Activated CD4-positive, CD25-positive, alpha-beta regulatory T cell treated with anti-CD3 and anti-CD28 coated beads, Interleukin-2, amount 50 U/mL, for 72 hours (primary cell): Measurements from ENCODE around the gene SUGCT.
"Not testable (repeated sequence)": the region's sequence is repeated elsewhere in the genome, so short reads cannot be mapped to it uniquely, and the experiment has no call there.

Experiments used
- DNase-seq: peaks from one replicate; pipeline ENCODE4 v3.0.0; 2021

The SUGCT gene

GRCh38 chr7:40332516-40332915 is 197.7 kb downstream of the SUGCT start:
- DNase-seq = no peak

DNA sequence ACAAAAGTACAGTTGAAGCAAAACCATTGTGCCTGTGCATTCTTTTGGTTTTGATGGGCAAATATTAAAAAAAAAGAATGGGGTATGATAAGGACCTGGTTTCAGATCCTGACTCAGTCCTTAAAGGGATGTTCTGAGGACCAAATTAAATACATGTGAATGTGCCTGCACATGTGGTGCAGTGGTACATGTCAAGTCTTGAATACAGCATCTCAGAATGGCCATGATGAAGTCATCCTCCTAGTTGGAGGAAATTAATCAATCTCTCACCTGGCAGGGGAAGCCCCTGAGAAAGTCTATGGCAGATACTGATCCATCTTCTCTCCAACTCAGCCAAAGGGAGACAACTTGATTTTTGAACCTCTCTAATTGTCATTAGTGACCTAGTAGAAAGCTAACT is 207.0 kb downstream of the SUGCT start:
- no peak for DNase-seq

DNA sequence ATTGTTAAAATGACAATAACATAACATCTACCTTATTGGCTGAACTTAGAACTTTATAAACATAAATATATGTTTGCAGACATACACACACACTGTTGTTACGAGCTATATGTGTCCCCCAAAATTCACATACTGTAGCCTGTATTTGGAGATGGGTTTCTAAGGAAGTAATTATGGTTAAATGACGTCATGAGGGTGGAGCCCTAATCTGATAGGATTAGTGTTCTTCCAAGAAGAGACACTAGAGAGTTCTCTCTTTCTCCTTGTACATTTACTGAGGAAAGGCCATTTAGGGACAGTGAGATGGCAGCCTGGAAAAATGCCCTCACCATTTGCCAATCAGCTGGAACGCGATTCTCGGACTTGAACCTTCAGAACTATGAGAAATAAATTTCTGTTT is 211.7 kb downstream of the SUGCT start:
- no peak for DNase-seq

DNA sequence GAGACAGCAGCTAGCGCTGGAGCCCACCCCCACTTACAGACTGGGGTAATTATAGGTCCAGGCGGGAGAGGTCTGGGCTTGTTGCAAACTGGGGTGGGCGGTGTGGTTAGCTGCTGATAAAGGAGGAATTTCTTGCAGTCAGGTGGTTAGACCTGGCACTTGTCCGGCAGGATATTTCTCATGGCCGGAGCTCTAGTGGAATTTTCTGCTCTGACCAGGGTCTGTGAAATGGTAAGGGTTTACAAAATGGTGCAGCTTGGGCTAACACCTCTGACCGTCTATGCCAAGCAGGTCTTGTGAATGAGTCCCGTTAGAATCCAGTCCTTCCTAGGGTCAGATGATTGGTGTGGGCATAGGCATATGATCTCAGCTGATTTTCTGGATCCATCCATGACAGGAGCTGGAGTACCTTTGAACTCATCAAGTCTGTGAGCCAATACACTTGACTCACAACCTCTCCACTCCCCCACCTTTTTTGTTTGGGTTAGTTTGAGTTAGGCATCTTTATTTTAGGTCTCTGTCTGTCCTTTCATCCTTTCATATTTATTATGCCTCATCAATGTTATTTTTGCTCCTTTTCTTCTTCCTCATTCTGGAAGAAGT is 213.4 kb downstream of the SUGCT start:
- no peak for DNase-seq

DNA sequence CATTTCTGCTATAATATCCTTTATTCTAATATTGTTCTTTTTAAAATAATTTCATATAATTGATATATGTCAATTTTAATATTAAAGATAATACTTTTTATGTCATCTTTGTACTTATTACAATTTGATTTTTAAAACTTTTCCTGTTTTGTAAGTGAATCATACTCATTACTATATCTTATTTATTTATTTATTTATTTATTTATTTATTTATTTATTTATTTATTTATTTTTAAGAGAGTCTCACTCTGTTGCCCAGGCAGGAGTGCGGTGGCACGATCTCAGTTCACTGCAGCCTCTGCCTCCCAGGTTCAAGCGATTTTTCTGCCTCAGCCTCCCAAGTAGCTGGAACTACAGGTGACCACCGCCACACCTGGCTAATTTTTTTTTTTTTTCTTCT is 215.3 kb downstream of the SUGCT start:
- DNase-seq = no peak

DNA sequence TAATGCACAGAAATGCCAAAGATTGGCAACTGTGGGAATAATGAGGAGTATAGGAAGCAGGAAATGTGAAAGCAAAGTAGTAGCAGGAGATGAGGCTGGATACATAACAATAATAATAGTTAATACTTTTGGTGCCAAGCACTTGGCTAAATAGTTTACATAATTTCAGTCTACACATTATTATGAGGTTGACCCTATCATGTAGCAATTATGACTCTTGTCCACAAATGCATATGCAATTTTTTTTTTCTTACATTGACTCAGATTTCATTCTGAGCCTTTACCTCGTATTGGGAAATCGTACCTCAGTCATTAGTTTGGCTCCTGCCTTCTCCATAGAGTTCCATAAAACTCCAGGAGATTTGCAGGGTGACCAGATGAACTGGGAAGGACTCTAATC is 219.9 kb downstream of the SUGCT start:
- DNase-seq = no peak

GRCh38 chr7:40356312-40356711 is 221.5 kb downstream of the SUGCT start:
- no peak for DNase-seq

- DNase-seq = no peak
Observed at GRCh38 chr7:40356871-40357709, 222.3 kb downstream of the SUGCT start.

GRCh38 chr7:40369641-40370277 is 235.0 kb downstream of the SUGCT start:
- no peak for DNase-seq

DNA sequence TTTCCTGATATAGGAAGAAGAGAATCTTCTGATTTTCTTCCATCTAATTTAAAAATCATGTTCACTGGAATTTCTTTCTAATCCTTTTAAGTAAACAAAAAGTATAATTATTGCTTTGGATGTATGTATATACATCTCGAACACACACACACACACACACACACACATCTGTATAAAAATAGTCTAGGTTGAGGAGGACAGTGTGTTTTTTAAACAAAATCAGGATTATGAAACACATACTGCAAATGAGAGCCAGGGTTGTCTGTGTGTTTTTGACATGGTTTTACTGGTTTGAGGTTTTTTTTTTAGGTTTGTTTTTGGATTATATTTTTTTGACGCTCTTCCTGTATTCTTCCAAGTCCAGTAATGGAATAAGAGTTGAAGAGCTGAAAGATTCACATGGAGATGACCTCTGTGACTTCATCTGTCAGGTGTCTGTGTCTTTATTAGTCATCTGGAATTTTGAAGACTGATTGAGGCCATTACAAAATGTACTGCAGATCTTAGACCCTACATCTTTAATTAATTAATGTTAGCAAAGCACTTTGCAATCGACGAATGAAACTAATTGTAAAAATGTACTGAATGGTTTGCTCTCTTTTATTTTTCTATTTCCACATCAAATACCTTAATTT is 237.1 kb downstream of the SUGCT start:
- DNase-seq = no peak

DNA sequence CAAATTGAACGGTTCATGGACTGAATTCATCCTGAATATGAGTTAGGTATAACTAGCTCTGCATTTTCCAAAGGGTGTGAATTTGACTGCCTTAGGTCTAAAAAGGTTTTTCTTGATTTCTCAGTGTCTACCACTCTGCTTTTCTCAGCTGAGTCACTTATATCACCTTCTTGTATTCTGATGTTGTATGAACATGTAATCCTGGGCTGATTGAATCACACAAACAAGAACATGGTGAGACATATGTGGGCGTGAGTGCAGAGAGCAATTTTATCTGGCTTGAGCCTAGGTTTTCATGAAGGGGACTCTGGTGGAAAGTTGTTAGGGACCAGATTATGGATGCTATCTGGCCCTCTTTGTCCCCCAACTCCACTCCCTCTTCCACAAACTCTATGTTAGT is 239.8 kb downstream of the SUGCT start:
- DNase-seq = no peak

DNA sequence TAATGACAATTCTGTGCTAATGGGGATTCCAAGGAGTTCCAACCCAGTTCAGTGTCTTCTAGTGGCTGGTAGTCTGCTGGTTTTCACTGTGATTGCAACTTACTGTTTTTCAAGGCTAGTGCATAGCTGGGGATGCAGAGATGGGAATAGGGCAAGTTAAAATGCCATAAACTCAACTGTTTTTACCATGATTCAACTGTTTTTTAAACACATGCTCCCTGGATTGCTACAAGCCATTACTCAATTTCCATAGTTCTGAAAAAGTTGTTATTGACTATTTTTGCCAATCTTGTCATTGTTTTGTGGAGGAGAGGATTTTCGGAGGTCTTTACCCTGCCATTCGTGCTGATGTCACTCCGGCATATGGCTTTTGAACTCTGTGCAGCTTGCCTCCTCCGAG is 245.3 kb downstream of the SUGCT start:
- DNase-seq = no peak

GRCh38 chr7:40382145-40382544 is 247.3 kb downstream of the SUGCT start:
- no peak for DNase-seq

DNA sequence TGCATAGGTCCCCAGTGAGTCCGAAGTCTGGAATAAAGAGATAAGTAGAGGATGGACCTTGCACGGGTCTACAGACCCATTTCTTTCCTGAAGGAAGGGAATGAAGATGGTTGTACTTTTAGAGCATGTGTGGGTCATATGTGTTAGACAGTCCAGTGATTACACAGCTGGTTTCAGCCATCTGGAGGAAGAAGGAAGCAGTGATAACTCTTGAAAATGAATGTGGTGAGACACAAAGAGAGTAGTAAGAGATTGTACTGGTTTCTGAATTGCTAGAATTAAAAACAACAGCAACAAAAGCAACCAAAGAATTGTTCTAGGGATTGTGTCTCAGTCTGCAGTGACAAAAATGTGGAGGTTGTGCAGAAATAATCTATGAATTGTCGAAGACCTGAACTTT is 258.9 kb downstream of the SUGCT start:
- no peak for DNase-seq

DNA sequence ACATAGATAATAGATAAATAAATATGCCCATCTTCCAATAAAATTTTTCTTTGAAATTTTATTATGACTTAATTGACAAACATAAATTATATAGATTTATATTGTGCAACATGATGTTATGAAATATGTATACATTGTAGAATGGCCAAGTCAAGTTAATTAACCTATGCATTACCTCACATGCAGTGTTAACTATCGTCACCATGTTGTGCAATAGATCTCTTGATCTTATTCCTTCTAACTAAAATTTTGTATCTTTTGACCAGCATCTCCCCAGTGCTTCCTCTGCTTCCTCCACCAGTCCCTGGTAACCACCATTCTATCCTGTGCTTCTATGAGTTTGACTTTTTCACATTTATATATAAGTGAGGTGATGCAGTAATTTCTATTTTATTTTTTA is 259.6 kb downstream of the SUGCT start:
- no peak for DNase-seq

- no peak for DNase-seq
Observed at GRCh38 chr7:40400525-40400924, 265.7 kb downstream of the SUGCT start.

- DNase-seq = no peak
Observed at GRCh38 chr7:40401406-40401805, 266.6 kb downstream of the SUGCT start.

DNA sequence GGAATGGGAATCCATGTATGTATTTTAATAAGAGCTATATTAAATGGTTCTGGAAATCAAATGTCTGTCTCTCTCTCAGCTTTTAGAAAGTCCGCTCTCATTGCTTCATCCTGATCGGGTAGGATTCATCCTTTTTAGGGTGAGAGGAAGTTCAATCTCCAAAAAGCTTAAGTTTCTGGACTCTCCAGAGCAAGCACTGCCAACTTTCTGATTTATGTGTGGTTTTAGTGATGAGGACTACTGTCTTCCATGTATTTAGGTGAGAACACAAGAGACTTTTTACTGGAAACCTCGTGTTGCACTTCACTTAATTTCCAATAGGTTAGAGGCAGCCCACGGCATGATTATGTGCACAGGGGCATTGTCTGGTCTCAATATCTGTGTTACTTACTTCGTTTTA is 267.9 kb downstream of the SUGCT start:
- DNase-seq = no peak

DNA sequence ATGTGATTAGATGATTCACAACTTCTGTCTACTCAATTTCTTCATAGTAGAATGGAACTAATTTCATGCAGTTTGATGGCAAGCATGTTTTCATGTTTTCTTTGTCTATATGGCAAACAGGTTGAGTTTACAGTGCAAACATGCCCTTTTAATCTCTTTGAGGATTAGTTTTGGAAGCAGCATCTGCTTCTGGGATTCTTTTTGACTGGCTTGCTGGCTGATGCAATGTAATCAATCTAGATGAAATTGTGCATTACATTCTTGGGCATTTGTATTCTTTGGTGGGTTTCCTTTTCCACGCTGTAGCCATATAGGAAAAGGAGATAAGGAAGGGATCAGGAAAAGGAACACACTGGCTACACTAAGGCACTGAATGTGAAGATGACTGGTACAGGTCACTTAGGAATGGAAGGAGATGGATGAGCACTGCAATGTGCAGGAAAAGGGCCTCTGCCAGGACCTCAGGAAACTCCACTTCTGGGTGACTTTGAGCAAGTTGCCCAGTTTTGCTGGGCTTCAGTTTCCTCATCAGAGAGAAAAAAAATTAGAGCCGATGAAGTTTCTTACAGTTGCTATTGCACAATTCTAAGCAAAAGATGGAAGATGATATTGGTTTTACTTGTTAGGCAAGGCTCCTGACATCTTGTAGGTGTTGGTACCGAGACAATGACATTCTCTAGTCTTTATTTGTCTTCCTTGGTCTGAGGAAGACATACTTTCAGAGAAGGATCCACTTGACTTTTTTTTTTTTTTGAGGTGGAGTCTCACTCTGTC is 269.1 kb downstream of the SUGCT start:
- no peak for DNase-seq

DNA sequence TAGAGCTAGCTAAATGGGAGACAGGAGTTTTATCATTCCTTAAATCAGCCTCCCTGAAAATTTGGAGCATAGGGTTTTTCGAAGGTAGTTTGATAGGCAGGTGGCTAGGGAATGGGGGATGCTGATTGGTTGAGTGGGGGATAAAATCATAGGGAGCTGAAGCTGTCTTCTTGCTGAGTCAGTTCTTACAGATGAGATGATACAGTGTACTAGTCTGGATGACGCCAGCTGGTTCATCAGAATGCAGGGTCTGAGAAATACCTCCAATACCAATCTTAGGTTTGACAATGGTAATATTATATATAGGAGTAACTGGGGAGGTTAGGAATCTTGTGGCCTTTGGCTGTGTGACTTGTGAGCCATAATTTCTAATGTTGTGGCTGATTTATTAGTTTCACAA is 271.2 kb downstream of the SUGCT start:
- DNase-seq = no peak

- DNase-seq = no peak
Observed at GRCh38 chr7:40412323-40412722, 277.5 kb downstream of the SUGCT start.

DNA sequence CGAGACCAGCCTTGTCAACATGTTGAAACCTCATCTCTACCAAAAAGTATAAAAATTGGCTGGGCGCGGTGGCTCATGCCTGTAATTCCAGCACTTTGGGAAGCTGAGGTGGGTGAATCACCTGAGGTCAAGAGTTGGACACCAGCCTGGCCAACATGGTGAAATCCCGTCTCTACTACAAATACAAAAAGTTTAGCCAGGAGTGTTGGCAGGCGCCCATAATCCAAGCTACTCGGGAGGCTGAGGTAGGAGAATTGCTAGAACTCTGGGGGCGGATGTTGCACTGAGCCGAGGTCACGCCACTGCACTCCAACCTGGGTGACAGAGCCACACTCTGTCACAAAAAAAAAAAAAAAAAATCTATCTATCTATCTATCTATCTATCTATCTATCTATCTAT is 279.9 kb downstream of the SUGCT start:
- not testable (repeated sequence) for DNase-seq

- no peak for DNase-seq
Observed at GRCh38 chr7:40418448-40418847, 283.6 kb downstream of the SUGCT start.
